IPS-18c (cell line): ENCODE data around the gene ODAD3.

Source experiments
- H3K4me3 ChIP-seq: 2 replicates; pipeline ENCODE4 v1.7.0; 2013; ENCODE audit warnings: low read depth, mild to moderate bottlenecking, low read length, moderate library complexity; ENCODE audit not compliant: insufficient read depth
- H3K9me3 ChIP-seq: one replicate; pipeline ENCODE4 v1.6.1; 2013; ENCODE audit warnings: mild to moderate bottlenecking, low read length, moderate library complexity; ENCODE audit not compliant: control insufficient read depth, insufficient read depth

The ODAD3 gene

DNA sequence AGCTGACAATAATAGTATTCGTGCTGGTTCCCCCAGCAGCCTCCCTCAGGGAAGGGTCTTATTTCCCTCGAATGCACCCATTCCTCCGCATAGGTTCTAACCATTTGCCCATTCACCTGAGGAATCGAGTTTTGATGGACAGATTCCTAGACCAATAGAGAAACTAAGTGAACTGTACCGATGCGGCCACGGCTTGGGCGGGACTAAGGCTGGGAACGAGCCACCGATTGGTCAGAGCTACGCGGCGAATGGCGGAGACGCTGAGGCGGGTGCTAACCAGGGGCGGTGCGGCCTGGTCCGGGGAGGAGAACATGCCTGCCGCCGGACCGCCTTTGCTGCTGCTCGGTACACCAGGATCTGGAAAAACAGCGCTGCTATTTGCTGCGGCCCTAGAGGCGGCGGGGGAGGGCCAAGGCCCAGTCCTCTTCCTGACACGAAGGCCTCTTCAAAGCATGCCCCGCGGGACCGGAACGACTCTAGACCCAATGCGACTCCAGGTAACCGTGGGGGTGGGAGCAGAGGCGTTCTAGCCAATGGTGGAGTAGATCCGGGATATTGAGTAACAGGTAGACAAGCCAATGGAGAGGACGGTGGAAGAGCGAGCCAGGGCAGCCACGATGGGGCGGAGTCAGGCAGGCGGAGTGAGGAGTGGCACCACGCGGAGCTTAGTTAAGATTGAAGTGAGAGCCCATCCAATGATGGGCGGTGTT is 60.3 kb downstream of the ODAD3 start, which contains the start of gene SWSAP1:
Gene SWSAP1, plus strand, starts transcription at position 234 of the 710 bp plus-strand sequence. Its CDS starts 15 bp downstream, at position 249.
- H3K4me3 ChIP-seq = peak within 1 kb of the TSS; percentile 87
- no peaks in the 10 kb centered on the region for H3K9me3 ChIP-seq

GRCh38 chr19:11373885-11374432 is 61.0 kb downstream of the ODAD3 start:
- Histone ChIP-seq H3K4me3 (peak overlapping the region; percentile 87; the same call in 1 of the 2 replicates), H3K9me3 (no peaks in the 10 kb centered on the region)

DNA sequence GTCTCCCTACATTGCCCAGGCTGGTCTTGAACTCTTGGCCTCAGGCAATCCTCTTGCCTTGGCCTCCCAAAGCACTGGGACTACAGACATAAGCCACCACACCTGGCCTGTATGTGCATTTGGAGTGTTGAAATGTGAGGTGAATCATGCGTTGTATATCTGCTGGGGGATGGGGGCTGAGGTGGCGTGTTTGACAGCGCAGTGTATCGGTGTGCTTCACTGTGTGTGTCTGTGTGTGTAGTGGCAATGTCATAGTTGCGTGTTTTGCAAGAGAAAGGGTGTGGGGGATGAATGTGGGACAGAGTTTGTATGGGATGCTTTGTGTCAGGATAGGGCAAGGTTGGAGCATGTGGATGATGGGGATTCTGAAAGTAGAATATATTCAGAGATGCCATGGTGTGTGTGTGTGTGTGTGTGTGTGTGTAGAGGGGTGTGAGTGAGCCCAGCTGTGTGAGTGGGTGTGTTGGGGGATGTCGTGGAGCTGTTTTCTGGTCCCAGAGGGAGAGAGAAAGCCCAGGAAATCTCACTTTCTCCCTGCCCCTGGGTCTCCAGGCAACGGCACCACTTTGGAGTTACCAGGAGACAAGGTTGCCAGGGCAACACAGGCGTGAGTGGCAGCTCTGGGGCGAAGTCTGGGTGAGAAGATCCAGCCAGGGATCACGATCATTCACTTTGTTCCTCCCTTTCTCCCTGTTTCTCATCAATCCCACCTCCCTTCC is 61.6 kb downstream of the ODAD3 start:
- no peak overlapping the region for H3K4me3 ChIP-seq

GRCh38 chr19:11370744-11371143 is 64.2 kb downstream of the ODAD3 start:
- no peaks in the 10 kb centered on the region for H3K9me3 ChIP-seq
- H3K4me3 ChIP-seq = no peak overlapping the region

More for the DNA sequence above, 61.6 kb downstream of the ODAD3 start:
- no peaks in the 10 kb centered on the region for H3K9me3 ChIP-seq
